ENCODE results near the gene INSL6.
"Not testable (repeated sequence)": the region's sequence is repeated elsewhere in the genome, so short reads cannot be mapped to it uniquely, and the experiment has no call there.

Gene INSL6

GRCh38 chr9:5185220-5185840 is at the start of gene INSL6:
TSS of gene INSL6 (minus strand) at chr9:5185639. CDS start at chr9:5185602, 37 bp downstream.
- no peaks in the 10 kb centered on the region for H3K9me3 ChIP-seq (ENCODE audit: low read length)
- H3K4me3 ChIP-seq (ENCODE audit: low read length): no peak within 1 kb of the TSS
- no peak within 1 kb of the TSS for H2AFZ ChIP-seq (ENCODE audit: low read depth, low read length)
- H3K27me3 ChIP-seq (ENCODE audit: insufficient read depth, low read length): no peaks in the 10 kb centered on the region
- H3K4me1 ChIP-seq (ENCODE audit: insufficient read depth, low read length): no peaks in the 10 kb centered on the region
- no peaks in the 10 kb centered on the region for H3K36me3 ChIP-seq (ENCODE audit: insufficient read depth, low read length)

GRCh38 chr9:5231212-5231611 is 45.8 kb upstream of the INSL6 start, which contains the start of gene INSL4:
TSS of gene INSL4 (plus strand) at chr9:5231419. CDS start at chr9:5231524, 105 bp downstream.
- no peaks in the 10 kb centered on the region for H3K36me3 ChIP-seq (ENCODE audit: insufficient read depth, low read length)
- no peak within 1 kb of the TSS for H3K4me3 ChIP-seq (ENCODE audit: low read length)
- H2AFZ ChIP-seq (ENCODE audit: low read depth, low read length): no peak within 1 kb of the TSS
- no peaks in the 10 kb centered on the region for H3K9me3 ChIP-seq (ENCODE audit: low read length)
- H3K4me1 ChIP-seq (ENCODE audit: insufficient read depth, low read length): no peaks in the 10 kb centered on the region
- no peaks in the 10 kb centered on the region for H3K27me3 ChIP-seq (ENCODE audit: insufficient read depth, low read length)

- Histone ChIP-seq H3K9me3 (ENCODE audit: low read length) (no peaks in the 10 kb centered on the region), H3K27me3 (ENCODE audit: insufficient read depth, low read length) (no peaks in the 10 kb centered on the region), H3K4me3 (ENCODE audit: low read length) (no peak overlapping the region), H2AFZ (ENCODE audit: low read depth, low read length) (no peak overlapping the region), H3K4me1 (ENCODE audit: insufficient read depth, low read length) (no peaks in the 10 kb centered on the region), H3K36me3 (ENCODE audit: insufficient read depth, low read length) (no peaks in the 10 kb centered on the region)
Measured at GRCh38 chr9:5230554-5230953, 45.1 kb upstream of the INSL6 start.

GRCh38 chr9:5205071-5205470 is 19.6 kb upstream of the INSL6 start:
- no peak overlapping the region for H2AFZ ChIP-seq (ENCODE audit: low read depth, low read length)
- H3K27me3 ChIP-seq (ENCODE audit: insufficient read depth, low read length): no peaks in the 10 kb centered on the region
- H3K36me3 ChIP-seq (ENCODE audit: insufficient read depth, low read length): no peaks in the 10 kb centered on the region
- H3K4me1 ChIP-seq (ENCODE audit: insufficient read depth, low read length): no peaks in the 10 kb centered on the region
- no peak overlapping the region for H3K4me3 ChIP-seq (ENCODE audit: low read length)
- no peaks in the 10 kb centered on the region for H3K9me3 ChIP-seq (ENCODE audit: low read length)

- Histone ChIP-seq H3K4me3 (ENCODE audit: low read length) (no peak overlapping the region), H3K36me3 (ENCODE audit: insufficient read depth, low read length) (no peaks in the 10 kb centered on the region), H3K27me3 (ENCODE audit: insufficient read depth, low read length) (no peaks in the 10 kb centered on the region), H3K9me3 (ENCODE audit: low read length) (no peaks in the 10 kb centered on the region), H3K4me1 (ENCODE audit: insufficient read depth, low read length) (no peaks in the 10 kb centered on the region), H2AFZ (ENCODE audit: low read depth, low read length) (no peak overlapping the region)
Measured at GRCh38 chr9:5195463-5195862, 10.0 kb upstream of the INSL6 start.

- Histone ChIP-seq H2AFZ (ENCODE audit: low read depth, low read length) (no peak overlapping the region), H3K4me3 (ENCODE audit: low read length) (no peak overlapping the region), H3K4me1 (ENCODE audit: insufficient read depth, low read length) (no peaks in the 10 kb centered on the region), H3K27me3 (ENCODE audit: insufficient read depth, low read length) (no peaks in the 10 kb centered on the region), H3K36me3 (ENCODE audit: insufficient read depth, low read length) (no peaks in the 10 kb centered on the region), H3K9me3 (ENCODE audit: low read length) (no peaks in the 10 kb centered on the region)
Measured at GRCh38 chr9:5193345-5193744, 7.9 kb upstream of the INSL6 start.

- Histone ChIP-seq H3K36me3 (ENCODE audit: insufficient read depth, low read length) (no peaks in the 10 kb centered on the region), H3K4me3 (ENCODE audit: low read length) (no peak overlapping the region), H3K4me1 (ENCODE audit: insufficient read depth, low read length) (no peaks in the 10 kb centered on the region), H2AFZ (ENCODE audit: low read depth, low read length) (no peak overlapping the region), H3K27me3 (ENCODE audit: insufficient read depth, low read length) (no peaks in the 10 kb centered on the region), H3K9me3 (ENCODE audit: low read length) (no peaks in the 10 kb centered on the region)
Measured at GRCh38 chr9:5191985-5192384, 6.5 kb upstream of the INSL6 start.

GRCh38 chr9:5188060-5188984 is 2.9 kb upstream of the INSL6 start:
- Histone ChIP-seq H3K4me1 (ENCODE audit: insufficient read depth, low read length) (no peaks in the 10 kb centered on the region), H3K4me3 (ENCODE audit: low read length) (no peak overlapping the region), H3K9me3 (ENCODE audit: low read length) (no peaks in the 10 kb centered on the region), H2AFZ (ENCODE audit: low read depth, low read length) (no peak overlapping the region), H3K36me3 (ENCODE audit: insufficient read depth, low read length) (no peaks in the 10 kb centered on the region), H3K27me3 (ENCODE audit: insufficient read depth, low read length) (no peaks in the 10 kb centered on the region)

- no peaks in the 10 kb centered on the region for H3K9me3 ChIP-seq (ENCODE audit: low read length)
- H3K4me3 ChIP-seq (ENCODE audit: low read length): no peak overlapping the region
- no peaks in the 10 kb centered on the region for H3K36me3 ChIP-seq (ENCODE audit: insufficient read depth, low read length)
- H2AFZ ChIP-seq (ENCODE audit: low read depth, low read length): no peak overlapping the region
- H3K4me1 ChIP-seq (ENCODE audit: insufficient read depth, low read length): no peaks in the 10 kb centered on the region
- no peaks in the 10 kb centered on the region for H3K27me3 ChIP-seq (ENCODE audit: insufficient read depth, low read length)
Measured at GRCh38 chr9:5186416-5187169, 1.2 kb upstream of the INSL6 start.

GRCh38 chr9:5184776-5185175 is 663 bp downstream of the INSL6 start:
- Histone ChIP-seq H3K36me3 (ENCODE audit: insufficient read depth, low read length) (no peaks in the 10 kb centered on the region), H3K4me1 (ENCODE audit: insufficient read depth, low read length) (no peaks in the 10 kb centered on the region), H2AFZ (ENCODE audit: low read depth, low read length) (no peak overlapping the region), H3K27me3 (ENCODE audit: insufficient read depth, low read length) (no peaks in the 10 kb centered on the region), H3K4me3 (ENCODE audit: low read length) (no peak overlapping the region), H3K9me3 (ENCODE audit: low read length) (no peaks in the 10 kb centered on the region)

- not testable (repeated sequence) for H3K4me3 ChIP-seq (ENCODE audit: low read length); H3K9me3 ChIP-seq (ENCODE audit: low read length); H2AFZ ChIP-seq (ENCODE audit: low read depth, low read length)
Measured at GRCh38 chr9:5180631-5181030, 4.8 kb downstream of the INSL6 start.

GRCh38 chr9:5178126-5178805 is 7.2 kb downstream of the INSL6 start:
- no peak overlapping the region for H2AFZ ChIP-seq (ENCODE audit: low read depth, low read length)
- H3K9me3 ChIP-seq (ENCODE audit: low read length): no peaks in the 10 kb centered on the region
- H3K27me3 ChIP-seq (ENCODE audit: insufficient read depth, low read length): no peaks in the 10 kb centered on the region
- no peaks in the 10 kb centered on the region for H3K36me3 ChIP-seq (ENCODE audit: insufficient read depth, low read length)
- H3K4me3 ChIP-seq (ENCODE audit: low read length): no peak overlapping the region
- no peaks in the 10 kb centered on the region for H3K4me1 ChIP-seq (ENCODE audit: insufficient read depth, low read length)

More at GRCh38 chr9:5180631-5181030, 4.8 kb downstream of the INSL6 start:
- H3K4me1 ChIP-seq (ENCODE audit: insufficient read depth, low read length); H3K27me3 ChIP-seq (ENCODE audit: insufficient read depth, low read length); H3K36me3 ChIP-seq (ENCODE audit: insufficient read depth, low read length): not testable (repeated sequence)

Data from neuron (in vitro differentiated cells).